PC-3 (cell line): ENCODE data around the gene KLHL12. TPM values are rescaled to one million over a fixed set of nuclear protein-coding genes. Genes with fewer than 3 reads are reported as not detected.

ENCODE experiments used
- ATAC-seq: fragments of 200-7000 bp; cut with Tn5 transposase; 2 replicates; pipeline ENCODE4 v1.9.1; 2020; ENCODE audit warnings: mild to moderate bottlenecking, moderate library complexity
- BruUV-seq: library from RNA; stranded (reverse); fragments of 400-500 nt; replicated peaks from 2 replicates; lab custom pipeline; 2021; lab: Mats Ljungman, UMichigan
- CTCF ChIA-PET: fragments of 300-600 bp; sonication (Branson Sonifier 250); formaldehyde crosslinking; loops from one replicate; lab custom pipeline; 2022; ENCODE audit warnings: antibody characterized with exemption; lab: Charles Lee
- POLR2A ChIA-PET: fragments of 300-600 bp; sonication (Branson Sonifier 250); formaldehyde crosslinking; loops from one replicate; lab custom pipeline; 2022; ENCODE audit warnings: antibody characterized with exemption; ENCODE audit not compliant: unreplicated experiment; lab: Charles Lee
- DNase-seq: peaks from one replicate; pipeline ENCODE4 v3.0.0-alpha.2; 2015
- H2AFZ ChIP-seq: fragments of 300-600 bp; sonication (generic); 2 replicates; pipeline ENCODE4 v1.6.0; 2016; ENCODE audit warnings: antibody characterized with exemption, low read length
- H3F3A ChIP-seq: fragments of 300-600 bp; sonication (generic); one replicate; pipeline ENCODE4 v1.6.0; 2017; ENCODE audit warnings: antibody characterized with exemption, low read length, control low read depth, mild to moderate bottlenecking; ENCODE audit not compliant: unreplicated experiment
- H3K27ac ChIP-seq: fragments of 300-600 bp; sonication (generic); 2 replicates; pipeline ENCODE4 v1.5.1; 2016; ENCODE audit warnings: mild to moderate bottlenecking, low read length
- H3K27me3 ChIP-seq: fragments of 300-600 bp; sonication (generic); 2 replicates; pipeline ENCODE4 v1.6.1; 2016; ENCODE audit warnings: low read length, mixed read lengths
- H3K36me3 ChIP-seq: fragments of 300-600 bp; sonication (generic); 2 replicates; pipeline ENCODE4 v1.6.1; 2016; ENCODE audit warnings: low read depth, mixed run types, low read length, mixed read lengths
- H3K4me1 ChIP-seq: fragments of 300-600 bp; sonication (generic); 2 replicates; pipeline ENCODE4 v1.5.1; 2016; ENCODE audit warnings: low read length; ENCODE audit not compliant: insufficient read depth
- H3K4me2 ChIP-seq: fragments of 300-600 bp; sonication (generic); 2 replicates; pipeline ENCODE4 v1.6.0; 2016; ENCODE audit warnings: low read length
- H3K4me3 ChIP-seq: fragments of 300-600 bp; sonication (generic); 2 replicates; pipeline ENCODE4 v1.5.1; 2016; ENCODE audit warnings: mild to moderate bottlenecking, low read length, mixed read lengths
- H3K79me2 ChIP-seq: fragments of 300-600 bp; sonication (generic); 2 replicates; pipeline ENCODE4 v1.6.1; 2017; ENCODE audit warnings: low read length, mixed read lengths
- H3K9ac ChIP-seq: fragments of 300-600 bp; sonication (generic); 2 replicates; pipeline ENCODE4 v1.6.0; 2016; ENCODE audit warnings: mild to moderate bottlenecking, low read length
- H3K9me2 ChIP-seq: fragments of 300-600 bp; sonication (generic); replicated peaks from 2 replicates; pipeline ENCODE4 v1.6.1; 2016; ENCODE audit warnings: mixed run types, low read length, mixed read lengths
- H3K9me3 ChIP-seq: fragments of 300-600 bp; sonication (generic); 2 replicates; pipeline ENCODE4 v1.6.1; 2016; ENCODE audit warnings: low read length, mixed read lengths
- H4K20me1 ChIP-seq: fragments of 300-600 bp; sonication (generic); 2 replicates; pipeline ENCODE4 v1.6.1; 2016; ENCODE audit warnings: low read length, mixed read lengths
- CTCF ChIP-seq: fragments of 300-600 bp; sonication (generic); conservative IDR thresholded peaks from 2 replicates; pipeline ENCODE4 v1.5.1; 2017; ENCODE audit warnings: antibody characterized with exemption, low read depth, mild to moderate bottlenecking, low read length
- EZH2 ChIP-seq: fragments of 300-600 bp; sonication (generic); IDR thresholded peaks from one replicate; pipeline ENCODE4 v1.6.1; 2017; ENCODE audit warnings: antibody characterized with exemption, mild to moderate bottlenecking, low read length; ENCODE audit not compliant: unreplicated experiment
- EZH2phosphoT487 ChIP-seq: fragments of 300-600 bp; sonication (generic); IDR thresholded peaks from 2 replicates; pipeline ENCODE4 v1.6.1; 2018; ENCODE audit warnings: mild to moderate bottlenecking, antibody characterized with exemption, low read length, borderline replicate concordance
- intact Hi-C: fragments of 100-400 bp; cut with micrococcal nuclease; formaldehyde crosslinking; loops from 2 replicates; pipeline ENCODE4 v1.9.0; 2023
- total RNA-seq: library from RNA; depleted of rRNA; stranded (reverse); fragments of >200 nt; gene quantifications from 2 replicates; pipeline ENCODE4 v1.2.3, GENCODE V29; 2014; rRNA removed

KLHL12 gene
- total RNA-seq, 1 experiment from 2014 or later: 25.2 TPM

GRCh38 chr1:202844259-202844658 is 82.8 kb downstream of the KLHL12 start:
- Histone ChIP-seq H3K4me3 (no peak overlapping the region), H3K9me2 (no peaks in the 10 kb centered on the region)
- ATAC-seq: no peak

GRCh38 chr1:202843081-202843480 is 84.0 kb downstream of the KLHL12 start:
- no TSS peak for BruUV-seq
- H3K27ac ChIP-seq: no peak overlapping the region
- TF ChIP-seq CTCF (no peak), EZH2phosphoT487 (no peak), EZH2 (no peak)
- H3K27me3 ChIP-seq: no peaks in the 10 kb centered on the region
- H3K4me1 ChIP-seq: no peaks in the 10 kb centered on the region
- ChIA-PET POLR2A (no interaction called here), CTCF (no interaction called here)
- no peak for ATAC-seq
- H3K9ac ChIP-seq: no peak overlapping the region
- H3F3A ChIP-seq: no peaks in the 10 kb centered on the region
- no peaks in the 10 kb centered on the region for H3K36me3 ChIP-seq
- no peak overlapping the region for H3K4me3 ChIP-seq
- H3K9me3 ChIP-seq: no peaks in the 10 kb centered on the region
- H3K79me2 ChIP-seq: no peaks in the 10 kb centered on the region
- no peak for DNase-seq
- H3K4me2 ChIP-seq: no peak overlapping the region
- H2AFZ ChIP-seq: no peak overlapping the region
- no peaks in the 10 kb centered on the region for H3K9me2 ChIP-seq
- H4K20me1 ChIP-seq: no peaks in the 10 kb centered on the region
- intact Hi-C loops: no loop called here

More at GRCh38 chr1:202844259-202844658, 82.8 kb downstream of the KLHL12 start:
- H3K9me3 ChIP-seq: no peaks in the 10 kb centered on the region
- H3F3A ChIP-seq: no peaks in the 10 kb centered on the region
- no peak overlapping the region for H3K9ac ChIP-seq
- H3K79me2 ChIP-seq: no peaks in the 10 kb centered on the region
- no TSS peak for BruUV-seq
- DNase-seq: no peak
- ChIA-PET CTCF (no interaction called here), POLR2A (no interaction called here)
- H3K27me3 ChIP-seq: no peaks in the 10 kb centered on the region
- H3K4me2 ChIP-seq: no peak overlapping the region
- no peaks in the 10 kb centered on the region for H3K4me1 ChIP-seq
- no peaks in the 10 kb centered on the region for H4K20me1 ChIP-seq
- no peaks in the 10 kb centered on the region for H3K36me3 ChIP-seq
- TF ChIP-seq CTCF (no peak), EZH2 (no peak), EZH2phosphoT487 (no peak)
- H3K27ac ChIP-seq: no peak overlapping the region
- intact Hi-C loops: no loop called here
- H2AFZ ChIP-seq: no peak overlapping the region

Other genes starting within 250 kb of the KLHL12 start
- gene SYT2, start 216.8 kb downstream of the KLHL12 start, total RNA-seq: not detected in 2 replicates
- 41.4 and 42.6 TPM in 2 replicates for gene KDM5B, start 118.8 kb downstream of the KLHL12 start, total RNA-seq
- 0.26 and 1.7 TPM in 2 replicates for gene PCAT6, start 116.3 kb downstream of the KLHL12 start, total RNA-seq
- gene RABIF, start 38.1 kb downstream of the KLHL12 start, total RNA-seq: 14.8 and 15.5 TPM in 2 replicates
- gene ADIPOR1, start 31.1 kb upstream of the KLHL12 start, total RNA-seq: 137 and 150 TPM in 2 replicates
- gene CYB5R1, start 40.0 kb upstream of the KLHL12 start, total RNA-seq: 58.7 and 66.2 TPM in 2 replicates
- 119 and 122 TPM in 2 replicates for gene TMEM183A, start 80.1 kb upstream of the KLHL12 start, total RNA-seq
- 3.4 and 12.1 TPM in 2 replicates for gene PPFIA4, start 99.3 kb upstream of the KLHL12 start, total RNA-seq
- gene MYOG, start 158.8 kb upstream of the KLHL12 start, total RNA-seq: not detected in 2 replicates
- 1.4 and 3.9 TPM in 2 replicates for gene ADORA1, start 200.5 kb upstream of the KLHL12 start, total RNA-seq
- not detected in 2 replicates for gene MYBPH, start 248.6 kb upstream of the KLHL12 start, total RNA-seq